DMS114 treated with DMSO at 0.1 percent for 48 hours (cell line): ENCODE measurements around the gene ARHGAP8.
"Not testable (repeated sequence)": the region's sequence is repeated elsewhere in the genome, so short reads cannot be mapped to it uniquely, and the experiment has no call there.

Experiments
- DNase-seq: peaks from one replicate; lab custom pipeline; 2025; ENCODE audit not compliant: unreplicated experiment; lab: John Stamatoyannopoulos, UW

Gene ARHGAP8

GRCh38 chr22:44855855-44856254 lies 103.5 kb downstream of the ARHGAP8 start:
- DNase-seq = no peak

- not testable (repeated sequence) for DNase-seq
Measured at GRCh38 chr22:44858819-44859218, 106.4 kb downstream of the ARHGAP8 start.

DNA sequence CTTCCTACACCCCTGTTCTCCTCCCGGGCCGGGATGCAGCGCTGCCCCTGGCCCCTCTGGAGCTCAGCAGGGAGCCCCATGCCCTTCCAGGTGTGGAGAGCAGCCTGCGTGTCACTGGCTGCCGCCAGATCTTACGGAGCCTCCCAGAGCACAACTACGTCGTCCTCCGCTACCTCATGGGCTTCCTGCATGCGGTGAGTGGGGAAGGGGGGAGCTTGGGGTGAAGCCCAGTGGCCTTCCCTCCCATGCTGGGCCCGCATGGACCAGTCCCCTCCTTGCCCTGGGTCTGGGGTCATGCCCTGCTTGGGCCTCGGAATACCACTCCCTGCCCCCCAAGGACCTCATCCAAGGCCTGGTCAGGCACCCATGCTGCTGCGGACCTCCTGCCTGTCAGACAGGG lies 107.3 kb downstream of the ARHGAP8 start:
- no peak for DNase-seq

DNA sequence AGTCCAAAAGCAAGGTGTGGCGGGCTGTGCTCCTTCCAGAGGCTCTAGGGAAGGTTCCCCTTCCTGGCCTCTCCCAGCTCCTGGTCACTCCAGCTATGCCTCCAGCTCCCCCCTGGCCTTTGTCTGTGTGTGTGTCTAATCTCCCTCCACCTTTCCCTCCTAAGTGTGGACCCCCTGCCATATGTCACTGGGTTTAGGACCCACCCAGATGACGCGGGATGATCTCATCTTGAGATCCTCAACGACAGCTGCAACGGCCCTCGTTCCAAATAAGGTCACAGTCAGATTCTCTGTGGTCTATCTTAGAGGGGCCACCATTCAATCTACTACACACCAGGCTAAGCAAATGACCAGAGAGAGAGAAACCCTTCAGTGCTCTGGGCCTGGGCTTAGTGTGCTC lies 107.9 kb downstream of the ARHGAP8 start:
- DNase-seq = no peak

DNA sequence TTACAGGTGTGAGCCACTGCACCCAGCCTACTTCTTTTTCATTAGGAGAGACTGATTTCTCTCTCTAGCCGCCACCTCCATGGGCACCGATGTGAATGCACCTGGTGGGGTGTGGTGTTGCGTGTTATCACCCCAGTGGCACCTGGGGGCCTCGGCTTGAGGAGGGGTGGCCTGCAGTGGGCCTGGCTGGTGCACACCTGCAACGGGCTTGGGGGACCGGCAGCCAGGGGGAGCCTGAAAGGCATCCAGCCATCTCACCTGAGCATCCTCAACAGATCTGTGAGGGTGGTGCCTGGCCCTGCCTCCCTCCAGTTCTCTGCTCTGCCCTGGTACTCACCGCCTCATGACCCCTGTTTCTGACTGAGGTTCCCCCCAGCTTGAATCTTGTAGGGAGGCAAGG lies 108.9 kb downstream of the ARHGAP8 start:
- no peak for DNase-seq

GRCh38 chr22:44862281-44862680 lies 109.9 kb downstream of the ARHGAP8 start:
- DNase-seq = no peak

DNA sequence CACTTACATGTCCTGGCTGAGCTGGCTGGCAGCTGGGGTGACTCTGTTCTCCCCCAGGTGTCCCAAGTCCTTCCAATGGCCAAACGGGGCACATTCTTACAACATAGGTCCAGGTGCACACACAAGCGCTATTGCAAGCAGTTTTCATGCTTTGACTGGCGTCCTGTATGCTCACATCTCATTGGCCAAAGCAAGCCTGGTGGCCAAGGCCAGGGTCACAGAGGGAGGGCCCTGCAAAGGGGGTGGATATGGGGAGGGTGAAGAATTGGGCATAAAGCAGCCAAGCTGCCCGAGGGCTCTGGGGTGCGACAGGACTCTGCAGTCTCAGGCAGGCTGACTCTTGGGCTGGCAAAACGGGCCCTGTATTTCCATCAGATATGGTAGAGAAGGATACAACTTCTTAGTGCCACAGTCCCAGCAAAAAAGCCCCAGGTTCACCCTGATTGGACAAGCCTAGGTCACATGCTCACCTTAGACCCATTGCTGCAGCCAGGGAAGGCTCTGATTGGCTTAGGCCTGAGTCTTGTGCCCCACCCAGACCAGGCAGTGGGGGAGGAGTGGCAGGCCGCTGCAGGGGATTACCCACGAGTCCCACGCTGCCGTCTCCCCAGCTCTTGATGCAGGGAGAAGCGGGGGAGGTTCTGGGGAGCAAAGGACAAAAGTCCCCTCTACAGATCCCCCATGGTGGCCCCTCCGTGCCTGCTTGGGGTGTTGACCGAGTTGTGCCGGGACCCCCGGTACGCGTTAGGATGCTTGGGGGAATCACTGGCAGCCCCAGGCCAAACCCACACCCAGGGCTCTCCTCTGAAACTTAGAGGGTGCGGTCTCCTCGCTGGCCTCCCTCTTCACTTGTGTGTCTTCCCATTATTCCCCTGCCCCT lies 110.8 kb downstream of the ARHGAP8 start:
- no peak for DNase-seq

- DNase-seq = no peak
Measured at GRCh38 chr22:44865193-44866057, 113.0 kb downstream of the ARHGAP8 start.

GRCh38 chr22:44869196-44869595 lies 116.8 kb downstream of the ARHGAP8 start:
- no peak for DNase-seq

DNA sequence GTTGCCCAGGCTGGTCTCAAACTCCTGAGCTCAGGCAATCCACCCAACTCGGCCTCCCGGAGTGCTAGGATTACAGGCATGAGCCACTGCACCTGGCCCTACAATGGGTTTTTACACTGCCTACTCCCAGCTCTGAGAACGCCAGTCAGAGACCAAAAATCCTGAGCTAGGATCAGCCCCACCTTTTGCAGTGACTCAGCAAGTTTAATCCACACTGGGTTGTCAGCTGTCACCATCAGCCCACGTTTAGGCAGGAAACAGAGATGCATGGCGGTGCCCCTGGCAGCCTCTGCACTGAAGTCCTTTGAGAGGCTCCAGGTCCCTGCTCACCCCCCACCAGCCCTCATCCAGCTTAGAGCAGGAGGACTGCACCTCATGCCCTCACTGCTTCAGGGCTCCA lies 117.6 kb downstream of the ARHGAP8 start:
- no peak for DNase-seq

DNA sequence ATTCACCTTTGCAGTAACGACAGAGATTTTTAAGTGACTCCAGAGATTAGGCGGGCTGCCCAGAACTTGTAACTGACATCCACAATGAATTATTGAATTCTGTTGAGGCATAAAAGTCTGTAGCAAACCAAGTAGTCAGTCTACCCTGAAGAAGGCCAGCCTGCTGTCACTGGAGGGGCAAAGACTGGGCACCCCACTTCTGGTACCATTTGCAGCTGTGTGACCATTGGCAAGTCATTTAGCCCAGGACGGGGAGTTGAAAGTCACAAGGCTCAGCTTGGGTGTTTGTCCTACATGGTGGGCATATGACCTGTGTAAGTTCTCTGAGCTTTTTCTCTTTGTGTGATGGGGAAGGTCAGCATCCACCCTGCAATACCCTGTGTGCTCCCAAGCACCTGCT lies 119.4 kb downstream of the ARHGAP8 start:
- no peak for DNase-seq

GRCh38 chr22:44876921-44877320 lies 124.5 kb downstream of the ARHGAP8 start:
- DNase-seq = no peak

GRCh38 chr22:44878483-44879300 lies 126.3 kb downstream of the ARHGAP8 start:
- DNase-seq = no peak

DNA sequence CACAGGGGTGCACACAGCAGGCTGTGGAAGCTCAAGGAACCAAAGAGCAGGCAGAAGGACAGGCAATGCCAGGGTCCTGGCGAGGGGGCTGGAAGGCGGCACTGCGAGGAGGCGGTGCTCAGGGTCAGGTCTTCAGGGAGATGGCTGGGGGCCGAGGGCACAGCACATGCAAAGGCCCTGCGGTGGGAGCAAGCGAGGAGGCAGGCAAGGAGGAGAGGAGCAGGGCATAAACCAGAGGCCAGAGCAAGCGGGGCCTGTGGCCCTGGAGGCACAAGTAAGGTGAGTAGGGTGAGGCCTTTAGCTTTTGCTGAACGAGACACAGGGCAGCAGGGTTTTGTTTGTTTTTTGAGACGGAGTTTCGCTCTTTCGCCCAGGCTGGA lies 126.9 kb downstream of the ARHGAP8 start:
- no peak for DNase-seq

- DNase-seq = no peak
Measured at GRCh38 chr22:44880610-44881290, 128.4 kb downstream of the ARHGAP8 start.

GRCh38 chr22:44881624-44882023 lies 129.2 kb downstream of the ARHGAP8 start:
- no peak for DNase-seq

GRCh38 chr22:44882226-44882905 lies 130.0 kb downstream of the ARHGAP8 start:
- DNase-seq = no peak

- DNase-seq = no peak
Measured at GRCh38 chr22:44883011-44883421, 130.6 kb downstream of the ARHGAP8 start.

DNA sequence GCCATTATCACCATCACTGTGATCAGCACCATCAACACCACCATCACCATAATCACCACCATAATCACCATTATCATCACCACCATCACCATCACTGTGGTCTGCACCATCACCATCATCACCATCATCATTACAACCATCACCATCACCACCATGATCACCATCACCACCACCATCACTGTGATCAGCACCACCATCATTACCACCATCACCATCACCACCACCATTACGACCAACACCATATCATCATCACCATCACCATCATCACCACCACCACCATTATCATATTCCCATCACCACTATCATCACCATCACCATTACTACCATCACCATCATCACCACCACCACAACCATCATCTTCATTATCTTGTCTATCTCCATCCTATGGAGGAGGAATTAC lies 132.2 kb downstream of the ARHGAP8 start:
- no peak for DNase-seq
